ENCODE data around the gene TSGA10IP. TPM values are rescaled to one million over a fixed set of nuclear protein-coding genes. Genes with fewer than 3 reads are reported as not detected.

Gene TSGA10IP
- total and polyA plus RNA-seq, 2 experiments from 2014 or later = 1.6 to 2.0 TPM

DNA sequence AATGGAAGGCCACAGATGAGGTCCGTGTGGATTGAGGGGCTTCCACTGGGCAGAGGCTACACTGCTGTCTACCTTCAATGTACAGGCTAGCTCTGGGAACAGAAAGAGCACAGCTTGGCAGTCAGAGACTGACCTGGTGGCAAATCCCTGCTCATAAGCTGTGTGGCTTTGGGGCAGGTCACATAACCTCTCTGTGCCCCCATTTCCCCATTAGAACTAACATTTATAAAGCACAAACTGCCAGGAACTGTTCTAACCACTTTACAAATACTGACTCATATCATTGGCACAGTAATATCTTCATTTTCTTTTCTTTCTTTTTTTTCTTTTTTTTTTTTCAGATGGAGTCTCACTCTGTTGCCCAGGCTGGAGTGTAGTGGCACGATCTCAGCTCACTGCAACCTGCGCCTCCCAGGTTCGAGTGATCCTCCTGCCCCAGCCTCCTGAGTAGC, 48.2 kb upstream of the TSGA10IP start:
- Mint-ChIP-seq H3K36me3 (ENCODE audit: low read depth) (peaks cover 9% of the 10 kb centered on the region), H3K4me1 (peaks cover 19% of the 10 kb centered on the region), H3K9me3 (peaks cover 2% of the 10 kb centered on the region; the same call in 1 of the 3 replicates), H3K4me3 (no peak overlapping the region), H3K27me3 (ENCODE audit: insufficient read depth, low read depth, poor library complexity) (peaks cover 49% of the 10 kb centered on the region), H3K27ac (no peak overlapping the region)
- Histone ChIP-seq H3K27ac (ENCODE audit: low read depth) (no peak overlapping the region), H2AFZ (no peak overlapping the region), H3K79me2 (replicated peaks; ENCODE audit: insufficient read depth) (peaks cover 1% of the 10 kb centered on the region), H3K4me2 (no peak overlapping the region), H3K9me2 (ENCODE audit: insufficient read depth) (no peaks in the 10 kb centered on the region), H4K20me1 (replicated peaks; ENCODE audit: insufficient read depth) (peaks cover 4% of the 10 kb centered on the region), H3K27me3 (ENCODE audit: insufficient read depth) (peaks cover 39% of the 10 kb centered on the region), H3K4me3 (no peak overlapping the region), H3K4me1 (ENCODE audit: insufficient read depth) (peaks cover 16% of the 10 kb centered on the region), H3K36me3 (ENCODE audit: insufficient read depth) (no peaks in the 10 kb centered on the region), H3F3A (replicated peaks; ENCODE audit: low read depth) (peaks cover 22% of the 10 kb centered on the region)
- ATAC-seq (no peak), DNase-seq (ENCODE audit: low spot score) (no peak)
- TF ChIP-seq EZH2phosphoT487 (IDR thresholded peaks at IDR 0.05; ENCODE audit: unreplicated experiment) (no peak), NANOG (IDR thresholded peaks at IDR 0.05; ENCODE audit: borderline replicate concordance) (no peak), POLR2AphosphoS5 (IDR thresholded peaks at IDR 0.05; ENCODE audit: low read depth) (no peak), JUNB (IDR thresholded peaks at IDR 0.05; ENCODE audit: unreplicated experiment) (no peak), EZH2 (IDR thresholded peaks at IDR 0.05; ENCODE audit: low read depth, unreplicated experiment) (no peak), ZNF114 (CRISPR knock-in tag; IDR thresholded peaks at IDR 0.05) (no peak), ZNF331 (CRISPR knock-in tag; IDR thresholded peaks at IDR 0.05; ENCODE audit: low read depth) (no peak)

DNA sequence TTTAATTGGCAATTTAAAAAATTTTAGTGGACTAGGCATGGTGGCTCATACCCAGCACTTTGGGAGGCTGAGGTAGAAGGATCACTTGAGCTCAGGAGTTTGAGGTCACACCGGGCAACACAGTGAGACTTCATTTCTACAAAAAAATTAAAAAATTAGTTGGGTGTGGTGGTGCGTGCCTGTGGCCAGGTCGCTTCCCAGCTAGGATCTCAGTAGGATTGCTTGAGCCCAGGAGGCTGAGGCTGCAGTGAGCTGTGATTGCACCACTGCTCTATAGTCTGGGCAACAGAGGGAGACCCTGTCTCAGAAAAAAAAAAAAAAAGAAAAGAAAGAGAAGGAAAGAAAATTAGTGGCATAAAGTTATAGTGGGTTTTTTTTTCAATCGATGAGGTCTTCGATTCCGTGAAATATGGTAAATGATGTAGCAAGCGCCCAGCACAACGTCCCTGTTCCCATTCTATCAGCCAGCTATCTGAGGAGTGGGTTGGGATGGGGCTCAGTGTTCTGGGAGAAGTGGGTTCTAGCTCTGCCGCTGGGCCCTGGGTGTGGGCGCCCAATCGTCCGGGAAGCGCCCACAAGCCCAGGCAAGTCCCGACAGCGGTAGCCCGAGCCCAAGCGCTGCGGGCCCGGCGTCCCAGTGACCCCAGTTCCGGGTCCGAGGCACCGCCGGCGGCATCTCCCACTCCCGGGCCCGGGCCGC, 46.5 kb upstream of the TSGA10IP start:
- Histone ChIP-seq H3F3A (replicated peaks; ENCODE audit: low read depth) (peaks cover 18% of the 10 kb centered on the region), H3K4me1 (ENCODE audit: insufficient read depth) (peaks cover 8% of the 10 kb centered on the region), H3K36me3 (ENCODE audit: insufficient read depth) (no peaks in the 10 kb centered on the region), H3K27me3 (ENCODE audit: insufficient read depth) (peaks cover 51% of the 10 kb centered on the region), H3K9me2 (ENCODE audit: insufficient read depth) (no peaks in the 10 kb centered on the region), H3K27ac (ENCODE audit: low read depth) (no peak overlapping the region), H3K4me3 (peak overlapping the region; percentile 74), H3K79me2 (replicated peaks; ENCODE audit: insufficient read depth) (no peaks in the 10 kb centered on the region), H4K20me1 (replicated peaks; ENCODE audit: insufficient read depth) (no peaks in the 10 kb centered on the region), H2AFZ (peak overlapping the region; percentile 94), H3K4me2 (peak overlapping the region; percentile 85)
- ATAC-seq (peak; percentile 10; the same call in 1 of the 3 replicates), DNase-seq (ENCODE audit: low spot score) (no peak)
- Mint-ChIP-seq H3K9me3 (peaks cover 2% of the 10 kb centered on the region; the same call in 1 of the 3 replicates), H3K27ac (no peak overlapping the region), H3K4me1 (peaks cover 11% of the 10 kb centered on the region), H3K4me3 (peak overlapping the region; percentile 75), H3K36me3 (ENCODE audit: low read depth) (peaks cover 6% of the 10 kb centered on the region; the same call in 2 of the 3 replicates), H3K27me3 (ENCODE audit: insufficient read depth, low read depth, poor library complexity) (peaks cover 52% of the 10 kb centered on the region)
- no peak for TF ChIP-seq ZNF331 (CRISPR knock-in tag; IDR thresholded peaks at IDR 0.05; ENCODE audit: low read depth)

- Histone ChIP-seq H3K27me3 (ENCODE audit: insufficient read depth) (peaks cover 56% of the 10 kb centered on the region), H3K27ac (ENCODE audit: low read depth) (no peak overlapping the region), H3K4me3 (peak overlapping the region; percentile 74), H3K4me1 (ENCODE audit: insufficient read depth) (peaks cover 8% of the 10 kb centered on the region), H2AFZ (peak overlapping the region; percentile 94), H3K36me3 (ENCODE audit: insufficient read depth) (no peaks in the 10 kb centered on the region), H3K79me2 (replicated peaks; ENCODE audit: insufficient read depth) (no peaks in the 10 kb centered on the region), H3K4me2 (peak overlapping the region; percentile 85), H3K9me2 (ENCODE audit: insufficient read depth) (no peaks in the 10 kb centered on the region), H3F3A (replicated peaks; ENCODE audit: low read depth) (peaks cover 16% of the 10 kb centered on the region), H4K20me1 (replicated peaks; ENCODE audit: insufficient read depth) (no peaks in the 10 kb centered on the region)
- Mint-ChIP-seq H3K27me3 (ENCODE audit: insufficient read depth, low read depth, poor library complexity) (peaks cover 54% of the 10 kb centered on the region), H3K27ac (no peak overlapping the region), H3K9me3 (peaks cover 2% of the 10 kb centered on the region; the same call in 1 of the 3 replicates), H3K4me3 (peak overlapping the region; percentile 74), H3K4me1 (peaks cover 7% of the 10 kb centered on the region; the same call in 2 of the 3 replicates), H3K36me3 (ENCODE audit: low read depth) (peaks cover 4% of the 10 kb centered on the region; the same call in 1 of the 3 replicates)
- ATAC-seq (peak; percentile 21), DNase-seq (ENCODE audit: low spot score) (peak; percentile 67)
- TF ChIP-seq, protein P1, sequence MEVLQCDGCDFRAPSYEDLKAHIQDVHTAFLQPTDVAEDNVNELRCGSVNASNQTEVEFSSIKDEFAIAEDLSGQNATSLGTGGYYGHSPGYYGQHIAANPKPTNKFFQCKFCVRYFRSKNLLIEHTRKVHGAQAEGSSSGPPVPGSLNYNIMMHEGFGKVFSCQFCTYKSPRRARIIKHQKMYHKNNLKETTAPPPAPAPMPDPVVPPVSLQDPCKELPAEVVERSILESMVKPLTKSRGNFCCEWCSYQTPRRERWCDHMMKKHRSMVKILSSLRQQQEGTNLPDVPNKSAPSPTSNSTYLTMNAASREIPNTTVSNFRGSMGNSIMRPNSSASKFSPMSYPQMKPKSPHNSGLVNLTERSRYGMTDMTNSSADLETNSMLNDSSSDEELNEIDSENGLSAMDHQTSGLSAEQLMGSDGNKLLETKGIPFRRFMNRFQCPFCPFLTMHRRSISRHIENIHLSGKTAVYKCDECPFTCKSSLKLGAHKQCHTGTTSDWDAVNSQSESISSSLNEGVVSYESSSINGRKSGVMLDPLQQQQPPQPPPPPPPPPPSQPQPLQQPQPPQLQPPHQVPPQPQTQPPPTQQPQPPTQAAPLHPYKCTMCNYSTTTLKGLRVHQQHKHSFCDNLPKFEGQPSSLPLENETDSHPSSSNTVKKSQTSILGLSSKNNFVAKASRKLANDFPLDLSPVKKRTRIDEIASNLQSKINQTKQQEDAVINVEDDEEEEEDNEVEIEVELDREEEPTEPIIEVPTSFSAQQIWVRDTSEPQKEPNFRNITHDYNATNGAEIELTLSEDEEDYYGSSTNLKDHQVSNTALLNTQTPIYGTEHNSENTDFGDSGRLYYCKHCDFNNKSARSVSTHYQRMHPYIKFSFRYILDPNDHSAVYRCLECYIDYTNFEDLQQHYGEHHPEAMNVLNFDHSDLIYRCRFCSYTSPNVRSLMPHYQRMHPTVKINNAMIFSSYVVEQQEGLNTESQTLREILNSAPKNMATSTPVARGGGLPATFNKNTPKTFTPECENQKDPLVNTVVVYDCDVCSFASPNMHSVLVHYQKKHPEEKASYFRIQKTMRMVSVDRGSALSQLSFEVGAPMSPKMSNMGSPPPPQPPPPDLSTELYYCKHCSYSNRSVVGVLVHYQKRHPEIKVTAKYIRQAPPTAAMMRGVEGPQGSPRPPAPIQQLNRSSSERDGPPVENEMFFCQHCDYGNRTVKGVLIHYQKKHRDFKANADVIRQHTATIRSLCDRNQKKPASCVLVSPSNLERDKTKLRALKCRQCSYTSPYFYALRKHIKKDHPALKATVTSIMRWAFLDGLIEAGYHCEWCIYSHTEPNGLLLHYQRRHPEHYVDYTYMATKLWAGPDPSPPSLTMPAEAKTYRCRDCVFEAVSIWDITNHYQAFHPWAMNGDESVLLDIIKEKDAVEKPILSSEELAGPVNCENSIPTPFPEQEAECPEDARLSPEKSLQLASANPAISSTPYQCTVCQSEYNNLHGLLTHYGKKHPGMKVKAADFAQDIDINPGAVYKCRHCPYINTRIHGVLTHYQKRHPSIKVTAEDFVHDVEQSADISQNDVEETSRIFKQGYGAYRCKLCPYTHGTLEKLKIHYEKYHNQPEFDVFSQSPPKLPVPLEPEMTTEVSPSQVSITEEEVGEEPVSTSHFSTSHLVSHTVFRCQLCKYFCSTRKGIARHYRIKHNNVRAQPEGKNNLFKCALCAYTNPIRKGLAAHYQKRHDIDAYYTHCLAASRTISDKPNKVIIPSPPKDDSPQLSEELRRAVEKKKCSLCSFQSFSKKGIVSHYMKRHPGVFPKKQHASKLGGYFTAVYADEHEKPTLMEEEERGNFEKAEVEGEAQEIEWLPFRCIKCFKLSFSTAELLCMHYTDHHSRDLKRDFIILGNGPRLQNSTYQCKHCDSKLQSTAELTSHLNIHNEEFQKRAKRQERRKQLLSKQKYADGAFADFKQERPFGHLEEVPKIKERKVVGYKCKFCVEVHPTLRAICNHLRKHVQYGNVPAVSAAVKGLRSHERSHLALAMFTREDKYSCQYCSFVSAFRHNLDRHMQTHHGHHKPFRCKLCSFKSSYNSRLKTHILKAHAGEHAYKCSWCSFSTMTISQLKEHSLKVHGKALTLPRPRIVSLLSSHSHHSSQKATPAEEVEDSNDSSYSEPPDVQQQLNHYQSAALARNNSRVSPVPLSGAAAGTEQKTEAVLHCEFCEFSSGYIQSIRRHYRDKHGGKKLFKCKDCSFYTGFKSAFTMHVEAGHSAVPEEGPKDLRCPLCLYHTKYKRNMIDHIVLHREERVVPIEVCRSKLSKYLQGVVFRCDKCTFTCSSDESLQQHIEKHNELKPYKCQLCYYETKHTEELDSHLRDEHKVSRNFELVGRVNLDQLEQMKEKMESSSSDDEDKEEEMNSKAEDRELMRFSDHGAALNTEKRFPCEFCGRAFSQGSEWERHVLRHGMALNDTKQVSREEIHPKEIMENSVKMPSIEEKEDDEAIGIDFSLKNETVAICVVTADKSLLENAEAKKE (CRISPR knock-in tag; IDR thresholded peaks at IDR 0.05) = no peak
- TF ChIP-seq EZH2 (IDR thresholded peaks at IDR 0.05; ENCODE audit: low read depth, unreplicated experiment) (peak; percentile 65), STAT1 (IDR thresholded peaks at IDR 0.05; ENCODE audit: unreplicated experiment) (no peak)
These were observed 45.7 kb upstream of the TSGA10IP start for GRCh38 chr11:65899356-65900124.
